NCI-H2196 treated with DMSO at 0.1 percent for 48 hours (cell line): ENCODE data around the gene KIF18A.
"Not testable (repeated sequence)": the region's sequence is repeated elsewhere in the genome, so short reads cannot be mapped to it uniquely, and the experiment has no call there.

Experiments used
- DNase-seq: peaks from one replicate; lab custom pipeline; 2025; ENCODE audit not compliant: unreplicated experiment; lab: John Stamatoyannopoulos, UW

Gene KIF18A

GRCh38 chr11:28107750-28108618 lies at the start of gene KIF18A, which contains the start of gene METTL15:
KIF18A (minus strand) TSS chr11:28108156; CDS start chr11:28097947, 10,209 bp downstream.
METTL15 (plus strand) TSS chr11:28108388; CDS start chr11:28113335, 4,947 bp downstream.
- DNase-seq = peak; percentile 95

- DNase-seq = no peak
These were observed 45.6 kb upstream of the KIF18A start for GRCh38 chr11:28153586-28153985.

GRCh38 chr11:28152743-28153142 lies 44.8 kb upstream of the KIF18A start:
- no peak for DNase-seq

GRCh38 chr11:28146123-28146751 lies 38.3 kb upstream of the KIF18A start:
- no peak for DNase-seq

- no peak for DNase-seq
These were observed 36.9 kb upstream of the KIF18A start for GRCh38 chr11:28144808-28145207.

- no peak for DNase-seq
These were observed 34.8 kb upstream of the KIF18A start for GRCh38 chr11:28142724-28143123.

GRCh38 chr11:28140689-28141455 lies 32.9 kb upstream of the KIF18A start:
- no peak for DNase-seq

- no peak for DNase-seq
These were observed 32.0 kb upstream of the KIF18A start for GRCh38 chr11:28139841-28140415.

- DNase-seq = no peak
These were observed 29.9 kb upstream of the KIF18A start for GRCh38 chr11:28137832-28138231.

- DNase-seq = no peak
These were observed 29.4 kb upstream of the KIF18A start for GRCh38 chr11:28137366-28137765.

- DNase-seq = not testable (repeated sequence)
These were observed 28.2 kb upstream of the KIF18A start for GRCh38 chr11:28136157-28136556.

- no peak for DNase-seq
These were observed 25.2 kb upstream of the KIF18A start for GRCh38 chr11:28133146-28133545.

GRCh38 chr11:28132548-28132947 lies 24.6 kb upstream of the KIF18A start:
- no peak for DNase-seq

- DNase-seq = no peak
These were observed 15.2 kb upstream of the KIF18A start for GRCh38 chr11:28123151-28123581.

- DNase-seq = no peak
These were observed 9.8 kb upstream of the KIF18A start for GRCh38 chr11:28117712-28118111.

- DNase-seq = no peak
These were observed 6.8 kb upstream of the KIF18A start for GRCh38 chr11:28114731-28115130.

- no peak for DNase-seq
These were observed 6.2 kb upstream of the KIF18A start for GRCh38 chr11:28114116-28114515.

- no peak for DNase-seq
These were observed 2.9 kb upstream of the KIF18A start for GRCh38 chr11:28110821-28111200.

GRCh38 chr11:28110108-28110820 lies 2.3 kb upstream of the KIF18A start:
- DNase-seq = peak; percentile 66

- no peak for DNase-seq
These were observed 1.0 kb upstream of the KIF18A start for GRCh38 chr11:28108958-28109357.
